Caco-2 (cell line): Measurements from ENCODE around the gene LACTBL1. TPM values are rescaled to one million over a fixed set of nuclear protein-coding genes. Genes with fewer than 3 reads are reported as not detected.

Source experiments
- BruUV-seq: library from RNA; stranded (reverse); fragments of 400-500 nt; replicated peaks from 2 replicates; lab custom pipeline; 2021; lab: Mats Ljungman, UMichigan
- CTCF ChIA-PET: fragments of 300-600 bp; sonication (Branson Sonifier 250); formaldehyde crosslinking; loops from one replicate; lab custom pipeline; 2022; ENCODE audit warnings: antibody characterized with exemption; lab: Charles Lee
- POLR2A ChIA-PET: fragments of 300-600 bp; sonication (Branson Sonifier 250); formaldehyde crosslinking; loops from one replicate; lab custom pipeline; 2022; ENCODE audit warnings: antibody characterized with exemption; lab: Charles Lee
- DNase-seq, 2 experiments: peaks; one replicate each; pipeline versions ENCODE4 v3.0.0 to v3.0.0-alpha.2; 2020 to 2022
- H3K27me3 ChIP-seq: replicated peaks from 2 replicates; pipeline ENCODE4 v1.6.0; 2011; ENCODE audit warnings: low read length; ENCODE audit not compliant: control insufficient read depth, insufficient read depth
- H3K36me3 ChIP-seq: 2 replicates; pipeline ENCODE4 v1.5.1; 2011; ENCODE audit warnings: low read length; ENCODE audit not compliant: control insufficient read depth, insufficient read depth
- H3K4me1 ChIP-seq: fragments of 250-450 bp; sonication (Bioruptor Pico); 2 replicates; pipeline ENCODE4 v1.5.1; 2020; ENCODE audit warnings: mild to moderate bottlenecking
- H3K4me3 ChIP-seq: 2 replicates; pipeline ENCODE4 v1.5.1; 2011; ENCODE audit warnings: low read depth, mild to moderate bottlenecking, control low read depth, low read length
- H3K9me3 ChIP-seq: fragments of 250-450 bp; sonication (Bioruptor Pico); 2 replicates; pipeline ENCODE4 v1.5.1; 2020; ENCODE audit warnings: mild to moderate bottlenecking, moderate library complexity
- H3K27ac Mint-ChIP-seq: one replicate; pipeline ENCODE4 v1.8.0; 2022; ENCODE audit warnings: mixed read lengths; ENCODE audit not compliant: unreplicated experiment
- H3K27me3 Mint-ChIP-seq: one replicate; pipeline ENCODE4 v1.8.0; 2022; ENCODE audit warnings: mixed read lengths; ENCODE audit not compliant: insufficient read depth, unreplicated experiment
- H3K36me3 Mint-ChIP-seq: one replicate; pipeline ENCODE4 v1.8.0; 2022; ENCODE audit warnings: mild to moderate bottlenecking, mixed read lengths; ENCODE audit not compliant: insufficient read depth, unreplicated experiment
- H3K4me1 Mint-ChIP-seq: one replicate; pipeline ENCODE4 v1.8.0; 2022; ENCODE audit warnings: low read depth, mixed read lengths; ENCODE audit not compliant: unreplicated experiment
- H3K4me3 Mint-ChIP-seq: one replicate; pipeline ENCODE4 v1.8.0; 2022; ENCODE audit warnings: mild to moderate bottlenecking, moderate library complexity, mixed read lengths; ENCODE audit not compliant: unreplicated experiment
- H3K9me3 Mint-ChIP-seq: one replicate; pipeline ENCODE4 v1.8.0; 2022; ENCODE audit warnings: mixed read lengths; ENCODE audit not compliant: unreplicated experiment
- intact Hi-C: fragments of 100-400 bp; cut with micrococcal nuclease; formaldehyde crosslinking; loops from one replicate; pipeline ENCODE4 v1.10.0; 2022; ENCODE audit not compliant: unreplicated experiment
- total RNA-seq: library from RNA; stranded (reverse); gene quantifications from 2 replicates; pipeline ENCODE4 v1.2.3, GENCODE V29; 2022
- TF ChIP-seq, protein P1 (sequence below), 2 experiments: fragments of 200-600 bp in 1 of 2; IDR thresholded peaks; 1 replicate in 1 of 2; 2 replicates in 1 of 2; pipeline versions ENCODE4 v1.5.1 to v1.8.0; 2011 to 2022; ENCODE audit warnings: antibody characterized with exemption in 1 of 2, control low read depth in 1 of 2, inconsistent platforms in 1 of 2, low read depth in 1 of 2, low read length in 1 of 2, mild to moderate bottlenecking in 1 of 2, moderate library complexity in 1 of 2; ENCODE audit not compliant: insufficient read depth in 1 of 2, severe bottlenecking in 1 of 2, unreplicated experiment in 1 of 2

LACTBL1 gene
- total RNA-seq, 1 experiment from 2014 or later, result not detected

DNA sequence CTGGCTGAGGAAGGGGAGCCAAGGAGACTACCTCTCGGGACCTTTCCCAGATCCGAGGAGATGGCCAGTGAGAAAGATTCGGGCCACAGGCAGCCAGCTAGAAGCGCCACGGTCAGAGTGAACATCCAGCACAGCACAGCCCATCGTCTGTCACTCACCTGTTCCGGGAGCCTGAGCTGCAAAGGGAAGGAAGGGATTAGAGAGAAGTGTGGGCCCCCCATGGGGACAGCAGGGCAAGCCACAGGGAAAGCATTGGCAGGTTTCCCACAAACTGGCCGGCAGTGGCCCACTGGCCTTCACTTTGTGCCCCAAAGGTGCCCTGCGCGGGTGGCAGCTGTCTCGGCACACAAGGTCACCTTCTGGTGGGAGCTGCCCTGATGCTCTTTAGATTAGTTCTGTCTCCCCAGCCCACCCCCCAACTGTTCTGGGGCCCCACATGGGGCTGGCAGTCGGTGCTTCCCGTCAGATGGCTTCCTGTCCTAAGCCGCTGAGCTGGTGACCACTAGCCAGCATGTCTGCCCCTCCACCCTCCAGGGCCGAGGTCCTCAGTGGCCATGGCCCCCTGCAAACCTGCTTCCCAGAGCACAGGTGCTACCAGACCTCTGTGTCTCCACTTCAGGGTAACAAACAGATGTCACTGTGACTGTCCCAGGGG, 56.7 kb downstream of the LACTBL1 start:
- ChIA-PET POLR2A (no interaction called here), CTCF (no interaction called here)
- no peak for DNase-seq
- Mint-ChIP-seq H3K4me1 (no peaks in the 10 kb centered on the region), H3K36me3 (no peaks in the 10 kb centered on the region), H3K9me3 (no peaks in the 10 kb centered on the region), H3K27me3 (no peaks in the 10 kb centered on the region), H3K4me3 (no peak overlapping the region), H3K27ac (no peak overlapping the region)
- Histone ChIP-seq H3K4me3 (no peak overlapping the region), H3K27me3 (no peaks in the 10 kb centered on the region), H3K4me1 (no peaks in the 10 kb centered on the region), H3K36me3 (no peaks in the 10 kb centered on the region; the same call in 1 of the 2 replicates), H3K9me3 (no peaks in the 10 kb centered on the region)
- no TSS peak for BruUV-seq
- intact Hi-C loops, result no loop called here
- TF ChIP-seq, protein P1, sequence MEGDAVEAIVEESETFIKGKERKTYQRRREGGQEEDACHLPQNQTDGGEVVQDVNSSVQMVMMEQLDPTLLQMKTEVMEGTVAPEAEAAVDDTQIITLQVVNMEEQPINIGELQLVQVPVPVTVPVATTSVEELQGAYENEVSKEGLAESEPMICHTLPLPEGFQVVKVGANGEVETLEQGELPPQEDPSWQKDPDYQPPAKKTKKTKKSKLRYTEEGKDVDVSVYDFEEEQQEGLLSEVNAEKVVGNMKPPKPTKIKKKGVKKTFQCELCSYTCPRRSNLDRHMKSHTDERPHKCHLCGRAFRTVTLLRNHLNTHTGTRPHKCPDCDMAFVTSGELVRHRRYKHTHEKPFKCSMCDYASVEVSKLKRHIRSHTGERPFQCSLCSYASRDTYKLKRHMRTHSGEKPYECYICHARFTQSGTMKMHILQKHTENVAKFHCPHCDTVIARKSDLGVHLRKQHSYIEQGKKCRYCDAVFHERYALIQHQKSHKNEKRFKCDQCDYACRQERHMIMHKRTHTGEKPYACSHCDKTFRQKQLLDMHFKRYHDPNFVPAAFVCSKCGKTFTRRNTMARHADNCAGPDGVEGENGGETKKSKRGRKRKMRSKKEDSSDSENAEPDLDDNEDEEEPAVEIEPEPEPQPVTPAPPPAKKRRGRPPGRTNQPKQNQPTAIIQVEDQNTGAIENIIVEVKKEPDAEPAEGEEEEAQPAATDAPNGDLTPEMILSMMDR (IDR thresholded peaks at IDR 0.05; ENCODE audit: insufficient read depth in 1 of 2, low read depth in 1 of 2, low read length in 1 of 2, severe bottlenecking in 1 of 2, unreplicated experiment in 1 of 2), result no peak

DNA sequence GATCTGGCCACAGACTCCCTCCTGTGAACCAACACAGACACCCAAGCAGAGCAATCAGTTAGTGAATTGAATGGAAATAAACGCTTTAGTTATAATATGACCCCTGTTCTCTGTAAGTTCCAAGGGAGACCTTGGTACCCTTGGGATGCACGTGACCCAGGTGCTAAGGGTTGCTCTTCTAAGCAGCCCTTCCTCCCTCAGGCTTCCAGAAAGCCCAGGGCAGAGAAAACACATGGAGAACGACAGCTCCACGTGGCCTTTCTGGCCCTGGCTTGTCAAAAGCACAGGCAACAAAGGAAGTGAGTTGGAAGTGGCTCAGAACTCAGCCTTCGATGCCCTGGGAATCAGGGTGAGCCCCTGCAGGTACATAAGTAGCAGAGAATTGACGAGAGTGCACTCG, 57.4 kb downstream of the LACTBL1 start:
- Mint-ChIP-seq H3K27ac (no peak overlapping the region), H3K27me3 (no peaks in the 10 kb centered on the region), H3K4me1 (no peaks in the 10 kb centered on the region), H3K4me3 (no peak overlapping the region), H3K36me3 (no peaks in the 10 kb centered on the region), H3K9me3 (no peaks in the 10 kb centered on the region)
- ChIA-PET POLR2A (no interaction called here), CTCF (no interaction called here)
- no peaks in the 10 kb centered on the region for H3K27me3 ChIP-seq
- H3K4me3 ChIP-seq, result no peak overlapping the region
- DNase-seq, result no peak
- no TSS peak for BruUV-seq
- H3K4me1 ChIP-seq, result no peaks in the 10 kb centered on the region
- intact Hi-C loops, result no loop called here
- no peaks in the 10 kb centered on the region; the same call in 1 of the 2 replicates for H3K36me3 ChIP-seq
- TF ChIP-seq, protein P1 (IDR thresholded peaks at IDR 0.05; ENCODE audit: insufficient read depth in 1 of 2, low read depth in 1 of 2, low read length in 1 of 2, severe bottlenecking in 1 of 2, unreplicated experiment in 1 of 2), result no peak
- H3K9me3 ChIP-seq, result no peaks in the 10 kb centered on the region

DNA sequence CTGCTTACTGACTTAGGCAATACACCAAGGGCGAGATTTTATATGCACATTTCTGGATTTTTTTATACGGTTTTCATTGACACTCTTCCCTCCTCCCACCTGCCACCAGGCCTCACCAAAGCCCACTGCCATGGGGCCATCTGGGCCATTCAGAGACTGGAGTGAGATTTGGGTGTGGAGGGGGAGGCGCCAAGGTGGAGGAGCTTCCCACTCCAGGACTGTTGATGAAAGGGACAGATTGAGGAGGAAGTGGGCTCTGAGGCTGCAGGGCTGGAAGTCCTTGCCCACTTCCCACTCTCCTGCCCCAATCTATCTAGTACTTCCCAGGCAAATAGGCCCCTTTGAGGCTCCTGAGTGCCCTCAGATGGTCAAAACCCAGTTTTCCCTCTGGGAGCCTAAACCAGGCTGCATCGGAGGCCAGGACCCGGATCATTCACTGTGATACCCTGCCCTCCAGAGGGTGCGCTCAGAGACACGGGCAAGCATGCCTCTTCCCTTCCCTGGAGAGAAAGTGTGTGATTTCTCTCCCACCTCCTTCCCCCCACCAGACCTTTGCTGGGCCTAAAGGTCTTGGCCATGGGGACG, 57.9 kb downstream of the LACTBL1 start:
- H3K9me3 ChIP-seq, result no peaks in the 10 kb centered on the region
- TF ChIP-seq, protein P1 (IDR thresholded peaks at IDR 0.05; ENCODE audit: insufficient read depth in 1 of 2, low read depth in 1 of 2, low read length in 1 of 2, severe bottlenecking in 1 of 2, unreplicated experiment in 1 of 2), result no peak
- intact Hi-C loops, result no loop called here
- ChIA-PET POLR2A (no interaction called here), CTCF (no interaction called here)
- Mint-ChIP-seq H3K4me3 (no peak overlapping the region), H3K27me3 (no peaks in the 10 kb centered on the region), H3K36me3 (no peaks in the 10 kb centered on the region), H3K27ac (no peak overlapping the region), H3K9me3 (no peaks in the 10 kb centered on the region), H3K4me1 (no peaks in the 10 kb centered on the region)
- no peaks in the 10 kb centered on the region; the same call in 1 of the 2 replicates for H3K36me3 ChIP-seq
- no peak for DNase-seq
- no TSS peak for BruUV-seq
- H3K4me1 ChIP-seq, result no peaks in the 10 kb centered on the region
- no peak overlapping the region for H3K4me3 ChIP-seq
- no peaks in the 10 kb centered on the region for H3K27me3 ChIP-seq
